GM12873 (cell line): Measurements from ENCODE around the gene TRIP12.

Experiments used
- CTCF ChIP-seq: IDR thresholded peaks from 2 replicates; pipeline ENCODE4 v1.5.1; 2012; ENCODE audit warnings: low read depth, mild to moderate bottlenecking, moderate library complexity, low read length, control low read depth; ENCODE audit not compliant: insufficient read depth; ENCODE audit errors: missing control alignments

The TRIP12 gene

GRCh38 chr2:229914171-229914570 is 7.6 kb downstream of the TRIP12 start:
- TF ChIP-seq CTCF: no peak

GRCh38 chr2:229910832-229911412 is 10.9 kb downstream of the TRIP12 start:
- TF ChIP-seq CTCF: peak; percentile 60

- no peak for TF ChIP-seq CTCF
These were observed 11.5 kb downstream of the TRIP12 start for GRCh38 chr2:229910147-229910831.

- TF ChIP-seq CTCF: no peak
These were observed 12.7 kb downstream of the TRIP12 start for GRCh38 chr2:229909090-229909489.

- TF ChIP-seq CTCF: no peak
These were observed 16.2 kb downstream of the TRIP12 start for GRCh38 chr2:229905601-229906000.

GRCh38 chr2:229903037-229903436 is 18.8 kb downstream of the TRIP12 start:
- TF ChIP-seq CTCF: no peak

- no peak for TF ChIP-seq CTCF
These were observed 20.0 kb downstream of the TRIP12 start for GRCh38 chr2:229901819-229902218.
